ENCODE data around the gene MITF.
A peak's percentile ranks its signal among the peaks of the same experiment; 100 is the strongest.

MITF gene

DNA sequence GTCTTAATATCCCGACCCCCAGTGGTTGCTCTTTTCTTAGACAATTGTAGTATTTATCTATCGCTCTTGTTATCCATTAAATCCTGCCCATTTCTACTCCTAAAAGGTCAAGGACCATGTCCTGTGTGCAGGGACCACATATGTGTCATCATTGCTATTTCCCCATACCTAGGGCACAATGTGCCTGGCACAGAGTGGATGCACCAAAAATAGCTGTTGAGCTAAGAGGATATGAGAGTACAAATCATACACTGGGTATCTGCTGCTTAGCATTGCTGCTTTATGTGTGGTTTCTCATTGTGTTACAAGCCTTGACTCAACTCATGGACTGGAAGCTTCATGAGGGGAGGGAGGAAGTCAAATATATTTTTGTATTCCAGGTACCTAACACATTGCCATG, 3.4 kb upstream of the MITF start:
- no peak overlapping the region for H3K4me2 ChIP-seq (ENCODE audit: low read length)
- no peak for TF ChIP-seq CTCF (IDR thresholded peaks at IDR 0.05)
- no peaks in the 10 kb centered on the region for H3K27me3 ChIP-seq (ENCODE audit: control insufficient read depth, insufficient read depth, low read length)
- H3K9me3 ChIP-seq (ENCODE audit: control insufficient read depth, low read length) = no peaks in the 10 kb centered on the region
- H3K9ac ChIP-seq = no peak overlapping the region
- peaks cover 7% of the 10 kb centered on the region for H3K79me2 ChIP-seq
- H3K4me3 ChIP-seq (ENCODE audit: low read depth, low read length) = no peak overlapping the region
- no peak overlapping the region for H2AFZ ChIP-seq
- H3K4me1 ChIP-seq = peaks cover 6% of the 10 kb centered on the region
- no peaks in the 10 kb centered on the region for H3K36me3 ChIP-seq (ENCODE audit: control insufficient read depth, insufficient read depth, low read length)
- no peak overlapping the region for H3K27ac ChIP-seq

DNA sequence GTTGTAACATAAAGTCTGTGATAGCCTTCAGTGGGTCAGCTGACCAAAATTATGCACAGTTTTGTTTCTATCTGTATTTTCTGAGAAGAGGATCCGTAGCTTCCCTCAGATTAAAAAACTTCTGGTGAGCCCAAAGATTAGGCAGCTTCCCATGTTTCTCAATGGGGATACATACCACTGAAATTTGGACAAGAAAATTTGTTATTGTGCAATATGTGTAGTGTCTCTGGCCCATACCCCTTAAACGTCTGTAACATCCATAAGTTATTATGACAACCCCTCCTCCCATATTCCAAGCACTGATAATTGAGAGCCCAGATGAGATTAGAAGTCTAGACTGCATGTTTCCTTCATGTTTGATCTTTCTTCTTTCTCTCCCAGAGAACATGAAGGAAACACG, 1.9 kb upstream of the MITF start:
- no peak overlapping the region for H2AFZ ChIP-seq

GRCh38 chr3:69738315-69738714, 949 bp upstream of the MITF start:
- Histone ChIP-seq H3K9ac (no peak overlapping the region), H3K9me3 (ENCODE audit: control insufficient read depth, low read length) (no peaks in the 10 kb centered on the region), H2AFZ (peak overlapping the region; percentile 97), H3K4me1 (peaks cover 16% of the 10 kb centered on the region), H3K79me2 (peaks cover 23% of the 10 kb centered on the region), H3K27ac (peak overlapping the region; percentile 62), H3K36me3 (ENCODE audit: control insufficient read depth, insufficient read depth, low read length) (no peaks in the 10 kb centered on the region), H3K4me2 (ENCODE audit: low read length) (peak overlapping the region; percentile 95), H3K27me3 (ENCODE audit: control insufficient read depth, insufficient read depth, low read length) (no peaks in the 10 kb centered on the region), H3K4me3 (ENCODE audit: low read depth, low read length) (peak overlapping the region; percentile 87)
- TF ChIP-seq CTCF (IDR thresholded peaks at IDR 0.05) = no peak

More for the DNA sequence above, 1.9 kb upstream of the MITF start:
- H3K9me3 ChIP-seq (ENCODE audit: control insufficient read depth, low read length) = no peaks in the 10 kb centered on the region
- H3K36me3 ChIP-seq (ENCODE audit: control insufficient read depth, insufficient read depth, low read length) = no peaks in the 10 kb centered on the region
- H3K9ac ChIP-seq = no peak overlapping the region
- H3K4me1 ChIP-seq = peaks cover 11% of the 10 kb centered on the region
- no peak overlapping the region for H3K4me3 ChIP-seq (ENCODE audit: low read depth, low read length)
- no peak overlapping the region for H3K4me2 ChIP-seq (ENCODE audit: low read length)
- no peak for TF ChIP-seq CTCF (IDR thresholded peaks at IDR 0.05)
- no peaks in the 10 kb centered on the region for H3K27me3 ChIP-seq (ENCODE audit: control insufficient read depth, insufficient read depth, low read length)
- H3K79me2 ChIP-seq = peaks cover 16% of the 10 kb centered on the region
- H3K27ac ChIP-seq = no peak overlapping the region

- H3K4me2 ChIP-seq (ENCODE audit: low read length) = peak overlapping the region; percentile 95
- TF ChIP-seq CTCF (IDR thresholded peaks at IDR 0.05) = no peak
- H3K4me3 ChIP-seq (ENCODE audit: low read depth, low read length) = peak overlapping the region; percentile 87
- peaks cover 25% of the 10 kb centered on the region for H3K79me2 ChIP-seq
- peak overlapping the region; percentile 97 for H2AFZ ChIP-seq
- H3K9me3 ChIP-seq (ENCODE audit: control insufficient read depth, low read length) = no peaks in the 10 kb centered on the region
- no peak overlapping the region for H3K9ac ChIP-seq
- peaks cover 17% of the 10 kb centered on the region for H3K4me1 ChIP-seq
- H3K27ac ChIP-seq = peak overlapping the region; percentile 62
- no peaks in the 10 kb centered on the region for H3K27me3 ChIP-seq (ENCODE audit: control insufficient read depth, insufficient read depth, low read length)
- H3K36me3 ChIP-seq (ENCODE audit: control insufficient read depth, insufficient read depth, low read length) = no peaks in the 10 kb centered on the region
These were observed 433 bp upstream of the MITF start for GRCh38 chr3:69738859-69739203.

All from parathyroid adenoma (tissue), 2 donors.